HEK293 (cell line): ENCODE results near the gene FNDC1.

Source experiments
- CTCF ChIA-PET: fragments of 350-600 bp; formaldehyde crosslinking; extraction: SDS; loops from one replicate; lab custom pipeline; 2021; ENCODE audit warnings: antibody characterized with exemption; lab: Yijun Ruan, JAX
- POLR2A ChIA-PET: fragments of 300-600 bp; formaldehyde crosslinking; extraction: SDS; loops from one replicate; lab custom pipeline; 2020; ENCODE audit warnings: antibody characterized with exemption, inconsistent platforms; lab: Yijun Ruan, JAX
- H3K27ac ChIP-seq: fragments of 200-500 bp; sonication (Bioruptor generic); 2 replicates; pipeline ENCODE4 v1.5.1; 2014; ENCODE audit warnings: low read depth, low read length, control low read depth, inconsistent platforms; ENCODE audit errors: extremely low read depth
- H3K36me3 ChIP-seq, 2 experiments: fragments of 200-500 bp in 1 of 2; sonication (Bioruptor generic) in 1 of 2; 1 replicate in 1 of 2; 2 replicates in 1 of 2; pipeline ENCODE4 v1.5.1; 2014 to 2017; ENCODE audit warnings: inconsistent platforms in 2 of 2, low read length in 2 of 2; ENCODE audit not compliant: control insufficient read depth in 2 of 2, insufficient read depth in 1 of 2
- H3K4me1 ChIP-seq: fragments of 200-500 bp; sonication (Bioruptor generic); 2 replicates; pipeline ENCODE4 v1.5.1; 2014; ENCODE audit warnings: mild to moderate bottlenecking, low read length, inconsistent platforms; ENCODE audit not compliant: control insufficient read depth, insufficient read depth
- H3K4me3 ChIP-seq: 2 replicates; pipeline ENCODE4 v1.5.1; 2011; ENCODE audit warnings: low read depth, mild to moderate bottlenecking, control low read depth, low read length, moderate library complexity
- H3K9me3 ChIP-seq: fragments of 200-500 bp; sonication (Bioruptor generic); 2 replicates; pipeline ENCODE4 v1.5.1; 2014; ENCODE audit warnings: low read depth, low read length, inconsistent platforms; ENCODE audit not compliant: control insufficient read depth, insufficient read depth
- RBAK ChIP-seq: fragments of 450-650 bp; formaldehyde crosslinking; IDR thresholded peaks from 2 replicates; pipeline ENCODE4 v1.5.1; 2016; ENCODE audit warnings: missing biosample characterization, missing genetic modification characterization
- YY1 ChIP-seq: fragments of 450-650 bp; formaldehyde crosslinking; IDR thresholded peaks from 2 replicates; pipeline ENCODE4 v1.5.1; 2018; ENCODE audit warnings: missing biosample characterization, missing genetic modification characterization
- ZBTB1 ChIP-seq: fragments of 450-650 bp; formaldehyde crosslinking; IDR thresholded peaks from 2 replicates; pipeline ENCODE4 v1.5.1; 2016; ENCODE audit warnings: missing biosample characterization, missing genetic modification characterization
- ZBTB7A ChIP-seq: fragments of 450-650 bp; formaldehyde crosslinking; IDR thresholded peaks from 2 replicates; pipeline ENCODE4 v1.5.1; 2016; ENCODE audit warnings: low read depth, missing biosample characterization, missing genetic modification characterization
- ZBTB8A ChIP-seq: fragments of 450-650 bp; formaldehyde crosslinking; IDR thresholded peaks from 2 replicates; pipeline ENCODE4 v1.5.1; 2016; ENCODE audit warnings: missing biosample characterization, missing genetic modification characterization
- ZNF121 ChIP-seq: fragments of 450-650 bp; formaldehyde crosslinking; IDR thresholded peaks from 2 replicates; pipeline ENCODE4 v1.5.1; 2016; ENCODE audit warnings: missing biosample characterization, missing genetic modification characterization
- ZNF140 ChIP-seq: fragments of 450-650 bp; formaldehyde crosslinking; IDR thresholded peaks from 2 replicates; pipeline ENCODE4 v1.5.1; 2016; ENCODE audit warnings: missing biosample characterization, missing genetic modification characterization
- ZNF16 ChIP-seq: fragments of 450-650 bp; formaldehyde crosslinking; IDR thresholded peaks from 2 replicates; pipeline ENCODE4 v1.5.1; 2016; ENCODE audit warnings: low read depth, missing biosample characterization, missing genetic modification characterization
- ZNF174 ChIP-seq: fragments of 450-650 bp; formaldehyde crosslinking; IDR thresholded peaks from 2 replicates; pipeline ENCODE4 v1.5.0; 2017; ENCODE audit warnings: missing biosample characterization, mild to moderate bottlenecking, missing genetic modification characterization
- ZNF202 ChIP-seq: fragments of 450-650 bp; formaldehyde crosslinking; IDR thresholded peaks from 2 replicates; pipeline ENCODE4 v1.5.1; 2016; ENCODE audit warnings: missing biosample characterization, missing genetic modification characterization, borderline replicate concordance
- ZNF24 ChIP-seq: fragments of 450-650 bp; formaldehyde crosslinking; IDR thresholded peaks from 2 replicates; pipeline ENCODE4 v1.5.1; 2016; ENCODE audit warnings: missing biosample characterization, missing genetic modification characterization
- ZNF354C ChIP-seq: fragments of 450-650 bp; formaldehyde crosslinking; IDR thresholded peaks from 2 replicates; pipeline ENCODE4 v1.5.1; 2016; ENCODE audit warnings: missing biosample characterization, missing genetic modification characterization, low read depth, borderline replicate concordance
- ZNF362 ChIP-seq: fragments of 450-650 bp; formaldehyde crosslinking; IDR thresholded peaks from 2 replicates; pipeline ENCODE4 v1.5.1; 2016; ENCODE audit warnings: missing biosample characterization, missing genetic modification characterization
- ZNF394 ChIP-seq: fragments of 450-650 bp; formaldehyde crosslinking; IDR thresholded peaks from 2 replicates; pipeline ENCODE4 v1.5.1; 2016; ENCODE audit warnings: missing biosample characterization, missing genetic modification characterization, mild to moderate bottlenecking, moderate library complexity, borderline replicate concordance
- ZNF513 ChIP-seq: fragments of 450-650 bp; IDR thresholded peaks from 2 replicates; pipeline ENCODE4 v1.5.1; 2018; ENCODE audit warnings: missing biosample characterization, missing genetic modification characterization
- ZNF521 ChIP-seq: fragments of 450-650 bp; formaldehyde crosslinking; IDR thresholded peaks from 2 replicates; pipeline ENCODE4 v1.5.1; 2017; ENCODE audit warnings: missing biosample characterization, mild to moderate bottlenecking, missing genetic modification characterization
- ZNF555 ChIP-seq: fragments of 450-650 bp; formaldehyde crosslinking; conservative IDR thresholded peaks from 2 replicates; pipeline ENCODE4 v1.5.1; 2017; ENCODE audit warnings: missing biosample characterization, mild to moderate bottlenecking, missing genetic modification characterization, inconsistent platforms
- ZNF571 ChIP-seq: fragments of 450-650 bp; formaldehyde crosslinking; IDR thresholded peaks from 2 replicates; pipeline ENCODE4 v1.5.0; 2017; ENCODE audit warnings: missing biosample characterization, missing genetic modification characterization
- ZNF76 ChIP-seq: fragments of 450-650 bp; formaldehyde crosslinking; IDR thresholded peaks from 2 replicates; pipeline ENCODE4; 2016; ENCODE audit warnings: low read depth, missing biosample characterization, missing genetic modification characterization, borderline replicate concordance
- ZSCAN23 ChIP-seq: fragments of 450-650 bp; formaldehyde crosslinking; IDR thresholded peaks from 2 replicates; pipeline ENCODE4 v1.5.1; 2016; ENCODE audit warnings: missing biosample characterization, missing genetic modification characterization
- TF ChIP-seq, protein P1 (sequence below): fragments of 450-650 bp; formaldehyde crosslinking; IDR thresholded peaks from 2 replicates; pipeline ENCODE4 v1.5.1; 2016; ENCODE audit warnings: missing biosample characterization, missing genetic modification characterization, borderline replicate concordance

The FNDC1 gene

DNA sequence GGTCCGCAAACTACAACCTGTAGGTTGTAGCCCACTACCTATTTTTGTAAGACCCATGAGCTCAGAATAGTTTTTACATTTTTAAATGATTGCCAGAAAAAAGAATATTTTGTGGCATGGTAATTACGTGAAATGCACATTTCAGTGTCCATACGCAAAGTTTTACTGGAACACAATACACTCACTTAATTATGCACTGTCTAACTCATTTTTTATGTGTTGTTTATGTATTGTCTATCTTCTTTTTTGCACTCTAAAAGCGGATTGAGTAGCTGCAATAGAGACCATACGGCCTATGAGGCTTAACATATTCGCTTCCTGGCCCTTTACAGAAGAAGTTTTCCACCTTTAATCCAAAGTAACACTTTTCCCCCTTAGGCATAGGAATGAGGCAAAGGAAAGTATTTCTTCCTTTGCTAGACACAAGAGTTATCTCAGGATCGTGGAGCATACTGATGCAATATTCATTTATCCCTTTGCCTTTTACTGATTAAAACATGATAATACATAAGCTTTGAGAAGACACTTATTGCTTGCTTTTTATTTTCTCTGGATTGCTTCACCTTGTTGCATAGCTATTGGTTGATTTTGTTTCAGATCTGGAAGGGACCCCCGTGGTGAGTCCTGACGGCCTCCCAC lies 69.8 kb downstream of the FNDC1 start:
- no peaks in the 10 kb centered on the region for H3K4me1 ChIP-seq
- no peak overlapping the region for H3K27ac ChIP-seq
- H3K4me3 ChIP-seq = no peak overlapping the region
- ChIA-PET CTCF (interaction anchor here (0.7 to 3.1 kb wide), 5 partner anchors 13 to 415 kb away, joined by 3 to 32 read pairs (median 3); no protein-coding TSS in a partner anchor), POLR2A (no interaction called here)
- no peaks in the 10 kb centered on the region for H3K9me3 ChIP-seq
- TF ChIP-seq ZNF121 (tag by site-specific recombination) (no peak), YY1 (tag by site-specific recombination) (no peak), ZNF76 (tag by site-specific recombination) (no peak), ZNF362 (tag by site-specific recombination) (no peak), ZBTB1 (no peak), ZNF140 (tag by site-specific recombination) (no peak), ZSCAN23 (tag by site-specific recombination) (no peak), ZBTB8A (tag by site-specific recombination) (no peak), ZNF571 (tag by site-specific recombination) (no peak), ZNF16 (tag by site-specific recombination) (no peak), ZNF202 (tag by site-specific recombination) (no peak), ZNF555 (tag by site-specific recombination) (no peak), ZBTB7A (tag by site-specific recombination) (no peak), RBAK (tag by site-specific recombination) (no peak), ZNF174 (tag by site-specific recombination) (no peak)
- TF ChIP-seq, protein P1, sequence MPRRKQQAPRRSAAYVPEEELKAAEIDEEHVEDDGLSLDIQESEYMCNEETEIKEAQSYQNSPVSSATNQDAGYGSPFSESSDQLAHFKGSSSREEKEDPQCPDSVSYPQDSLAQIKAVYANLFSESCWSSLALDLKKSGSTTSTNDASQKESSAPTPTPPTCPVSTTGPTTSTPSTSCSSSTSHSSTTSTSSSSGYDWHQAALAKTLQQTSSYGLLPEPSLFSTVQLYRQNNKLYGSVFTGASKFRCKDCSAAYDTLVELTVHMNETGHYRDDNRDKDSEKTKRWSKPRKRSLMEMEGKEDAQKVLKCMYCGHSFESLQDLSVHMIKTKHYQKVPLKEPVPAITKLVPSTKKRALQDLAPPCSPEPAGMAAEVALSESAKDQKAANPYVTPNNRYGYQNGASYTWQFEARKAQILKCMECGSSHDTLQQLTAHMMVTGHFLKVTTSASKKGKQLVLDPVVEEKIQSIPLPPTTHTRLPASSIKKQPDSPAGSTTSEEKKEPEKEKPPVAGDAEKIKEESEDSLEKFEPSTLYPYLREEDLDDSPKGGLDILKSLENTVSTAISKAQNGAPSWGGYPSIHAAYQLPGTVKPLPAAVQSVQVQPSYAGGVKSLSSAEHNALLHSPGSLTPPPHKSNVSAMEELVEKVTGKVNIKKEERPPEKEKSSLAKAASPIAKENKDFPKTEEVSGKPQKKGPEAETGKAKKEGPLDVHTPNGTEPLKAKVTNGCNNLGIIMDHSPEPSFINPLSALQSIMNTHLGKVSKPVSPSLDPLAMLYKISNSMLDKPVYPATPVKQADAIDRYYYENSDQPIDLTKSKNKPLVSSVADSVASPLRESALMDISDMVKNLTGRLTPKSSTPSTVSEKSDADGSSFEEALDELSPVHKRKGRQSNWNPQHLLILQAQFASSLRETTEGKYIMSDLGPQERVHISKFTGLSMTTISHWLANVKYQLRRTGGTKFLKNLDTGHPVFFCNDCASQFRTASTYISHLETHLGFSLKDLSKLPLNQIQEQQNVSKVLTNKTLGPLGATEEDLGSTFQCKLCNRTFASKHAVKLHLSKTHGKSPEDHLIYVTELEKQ (tag by site-specific recombination) = no peak
- no peaks in the 10 kb centered on the region for H3K36me3 ChIP-seq

DNA sequence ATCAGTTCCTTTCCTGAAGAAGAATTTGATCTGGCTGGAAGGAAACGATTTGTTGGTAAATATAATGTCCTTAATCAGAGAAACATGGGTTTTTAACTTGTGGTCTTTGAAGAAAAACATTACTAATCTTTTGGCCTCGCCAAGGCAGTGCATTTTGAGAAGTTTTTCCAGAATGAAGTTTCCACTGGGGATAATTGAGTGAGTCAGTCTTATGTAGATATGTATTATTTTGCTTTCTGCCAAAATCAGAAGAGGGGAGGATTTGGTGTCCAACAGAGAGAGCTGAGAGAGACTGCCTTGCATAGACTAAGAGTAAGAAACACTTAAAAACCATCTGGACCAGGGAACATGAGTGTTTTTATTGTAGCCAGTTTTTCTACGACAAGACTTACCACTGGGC lies 79.9 kb downstream of the FNDC1 start:
- POLR2A ChIA-PET = no interaction called here
- Histone ChIP-seq H3K9me3 (no peaks in the 10 kb centered on the region), H3K36me3 (no peaks in the 10 kb centered on the region), H3K4me1 (no peaks in the 10 kb centered on the region), H3K27ac (no peak overlapping the region), H3K4me3 (no peak overlapping the region)
- TF ChIP-seq ZNF354C (no peak), ZNF521 (tag by site-specific recombination) (no peak), ZNF394 (tag by site-specific recombination) (no peak), ZNF513 (no peak), ZNF24 (tag by site-specific recombination) (no peak)
- CTCF ChIA-PET = interaction anchor here (0.6 to 1.6 kb wide), 2 partner anchors 78 to 214 kb away, joined by 3 to 4 read pairs; no protein-coding TSS in a partner anchor
